HepG2 (cell line): ENCODE results near the gene FXN. TPM values are rescaled to one million over a fixed set of nuclear protein-coding genes. Genes with fewer than 3 reads are reported as not detected.

Experiments
- JDP2 ChIP-seq: sonication (generic); formaldehyde crosslinking; IDR thresholded peaks from 2 replicates; pipeline ENCODE4 v1.8.1; 2022; ENCODE audit warnings: missing genetic modification reagents, borderline replicate concordance
- KDM3A ChIP-seq: IDR thresholded peaks from 2 replicates; pipeline ENCODE4 v1.6.1; 2018; ENCODE audit warnings: low read depth, missing compliant biosample characterization
- MAFF ChIP-seq: IDR thresholded peaks from 2 replicates; pipeline ENCODE4 v1.6.1; 2011; ENCODE audit warnings: low read depth, low read length, improper control_type of control experiment
- SALL1 ChIP-seq: sonication (generic); formaldehyde crosslinking; IDR thresholded peaks from 2 replicates; pipeline ENCODE4 v1.8.0; 2022; ENCODE audit warnings: mild to moderate bottlenecking, missing genetic modification reagents
- TBX2 ChIP-seq: sonication (generic); formaldehyde crosslinking; IDR thresholded peaks from 2 replicates; pipeline ENCODE4 v1.5.0; 2020; ENCODE audit warnings: missing genetic modification reagents, mild to moderate bottlenecking, borderline replicate concordance
- TCF12 ChIP-seq, 2 experiments: fragments of 450-650 bp in 1 of 2; sonication (generic) in 1 of 2; formaldehyde crosslinking in 1 of 2; IDR thresholded peaks; 2 replicates each; pipeline versions ENCODE4 v1.6.1 to v1.8.0; 2017 to 2022; ENCODE audit warnings: antibody characterized with exemption in 1 of 2, mild to moderate bottlenecking in 1 of 2, missing genetic modification reagents in 1 of 2, moderate library complexity in 1 of 2
- ZKSCAN8 ChIP-seq: IDR thresholded peaks from 2 replicates; pipeline ENCODE4 v1.6.1; 2016; ENCODE audit warnings: borderline replicate concordance, missing genetic modification reagents, missing compliant biosample characterization
- ZNF101 ChIP-seq: sonication (generic); formaldehyde crosslinking; IDR thresholded peaks from 2 replicates; pipeline ENCODE4 v1.4.0; 2020; ENCODE audit warnings: mild to moderate bottlenecking, low read depth, missing genetic modification reagents, borderline replicate concordance
- ZNF747 ChIP-seq: sonication (generic); formaldehyde crosslinking; IDR thresholded peaks from 2 replicates; pipeline ENCODE4 v1.8.1; 2023; ENCODE audit warnings: missing genetic modification reagents, mild to moderate bottlenecking, borderline replicate concordance
- polyA plus RNA-seq, 8 experiments: library from polyadenylated mRNA; depleted of rRNA in 3 of 8; stranded (reverse) in 7 of 8; unstranded in 1 of 8; fragments of >200 nt; fragmentation: Illumina TruSeq in 4 of 8; extraction: Trizol in 4 of 8; gene quantifications; 2 replicates each; pipeline versions ENCODE4 v1.2.1 to v1.2.3, GENCODE V29; 2011 to 2016; ENCODE audit warnings: low read depth in 4 of 8, missing spikeins in 1 of 8, mixed read lengths in 1 of 8; ENCODE audit not compliant: insufficient read depth in 1 of 8
- total RNA-seq, 5 experiments: library from RNA; depleted of rRNA; stranded (reverse); fragments of >200 nt; fragmentation: Illumina TruSeq; extraction: Trizol; gene quantifications; 2 replicates each; pipeline ENCODE4 v1.2.3, GENCODE V29; 2016; ENCODE audit warnings: low read depth in 1 of 5
- TF ChIP-seq, protein P1 (sequence below): IDR thresholded peaks from 2 replicates; pipeline ENCODE4 v1.6.1; 2016; ENCODE audit warnings: low read depth, borderline replicate concordance
- TF ChIP-seq, protein P2 (sequence below): IDR thresholded peaks from 2 replicates; pipeline ENCODE4 v1.6.1; 2016
- TF ChIP-seq, protein P3 (sequence below), 2 experiments: IDR thresholded peaks; 2 replicates each; pipeline ENCODE4 v1.6.1; 2011 to 2012; ENCODE audit warnings: low read length in 2 of 2, borderline replicate concordance in 1 of 2, low read depth in 1 of 2, mild to moderate bottlenecking in 1 of 2, moderate library complexity in 1 of 2
- TF ChIP-seq, protein P4 (sequence below), 2 experiments: sonication (generic) in 1 of 2; formaldehyde crosslinking in 1 of 2; IDR thresholded peaks; 2 replicates each; pipeline versions ENCODE4 v1.4.0 to v1.6.1; 2016 to 2020; ENCODE audit warnings: borderline replicate concordance in 1 of 2, low read depth in 1 of 2, mild to moderate bottlenecking in 1 of 2, missing genetic modification reagents in 1 of 2
- TF ChIP-seq, protein P5 (sequence below): sonication (generic); formaldehyde crosslinking; IDR thresholded peaks from 2 replicates; pipeline ENCODE4 v1.5.1; 2020; ENCODE audit warnings: mild to moderate bottlenecking, moderate library complexity, missing genetic modification reagents

The FXN gene
- total and polyA plus RNA-seq, 2 of the 13 experiments (the other 11 are each of a cell fraction or from before 2014, with no cell fraction given) = 24.1 to 26.0 TPM

DNA sequence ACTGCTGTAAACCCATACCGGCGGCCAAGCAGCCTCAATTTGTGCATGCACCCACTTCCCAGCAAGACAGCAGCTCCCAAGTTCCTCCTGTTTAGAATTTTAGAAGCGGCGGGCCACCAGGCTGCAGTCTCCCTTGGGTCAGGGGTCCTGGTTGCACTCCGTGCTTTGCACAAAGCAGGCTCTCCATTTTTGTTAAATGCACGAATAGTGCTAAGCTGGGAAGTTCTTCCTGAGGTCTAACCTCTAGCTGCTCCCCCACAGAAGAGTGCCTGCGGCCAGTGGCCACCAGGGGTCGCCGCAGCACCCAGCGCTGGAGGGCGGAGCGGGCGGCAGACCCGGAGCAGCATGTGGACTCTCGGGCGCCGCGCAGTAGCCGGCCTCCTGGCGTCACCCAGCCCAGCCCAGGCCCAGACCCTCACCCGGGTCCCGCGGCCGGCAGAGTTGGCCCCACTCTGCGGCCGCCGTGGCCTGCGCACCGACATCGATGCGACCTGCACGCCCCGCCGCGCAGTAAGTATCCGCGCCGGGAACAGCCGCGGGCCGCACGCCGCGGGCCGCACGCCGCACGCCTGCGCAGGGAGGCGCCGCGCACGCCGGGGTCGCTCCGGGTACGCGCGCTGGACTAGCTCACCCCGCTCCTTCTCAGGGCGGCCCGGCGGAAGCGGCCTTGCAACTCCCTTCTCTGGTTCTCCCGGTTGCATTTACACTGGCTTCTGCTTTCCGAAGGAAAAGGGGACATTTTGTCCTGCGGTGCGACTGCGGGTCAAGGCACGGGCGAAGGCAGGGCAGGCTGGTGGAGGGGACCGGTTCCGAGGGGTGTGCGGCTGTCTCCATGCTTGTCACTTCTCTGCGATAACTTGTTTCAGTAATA lies at the start of gene FXN (continued):
- TF ChIP-seq, protein P1, sequence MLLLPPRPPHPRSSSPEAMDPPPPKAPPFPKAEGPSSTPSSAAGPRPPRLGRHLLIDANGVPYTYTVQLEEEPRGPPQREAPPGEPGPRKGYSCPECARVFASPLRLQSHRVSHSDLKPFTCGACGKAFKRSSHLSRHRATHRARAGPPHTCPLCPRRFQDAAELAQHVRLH (CRISPR knock-in tag) = peak; percentile 85
- TF ChIP-seq, protein P2, sequence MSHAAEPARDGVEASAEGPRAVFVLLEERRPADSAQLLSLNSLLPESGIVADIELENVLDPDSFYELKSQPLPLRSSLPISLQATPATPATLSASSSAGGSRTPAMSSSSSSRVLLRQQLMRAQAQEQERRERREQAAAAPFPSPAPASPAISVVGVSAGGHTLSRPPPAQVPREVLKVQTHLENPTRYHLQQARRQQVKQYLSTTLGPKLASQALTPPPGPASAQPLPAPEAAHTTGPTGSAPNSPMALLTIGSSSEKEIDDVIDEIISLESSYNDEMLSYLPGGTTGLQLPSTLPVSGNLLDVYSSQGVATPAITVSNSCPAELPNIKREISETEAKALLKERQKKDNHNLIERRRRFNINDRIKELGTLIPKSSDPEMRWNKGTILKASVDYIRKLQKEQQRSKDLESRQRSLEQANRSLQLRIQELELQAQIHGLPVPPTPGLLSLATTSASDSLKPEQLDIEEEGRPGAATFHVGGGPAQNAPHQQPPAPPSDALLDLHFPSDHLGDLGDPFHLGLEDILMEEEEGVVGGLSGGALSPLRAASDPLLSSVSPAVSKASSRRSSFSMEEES = peak; percentile 11; the same call in 1 of the 2 replicates
- TF ChIP-seq TBX2 (0 out of 2 replicates have a peak, but pooled peaks have one; percentile 26), KDM3A (CRISPR knock-in tag) (peak; percentile 66; the same call in 1 of the 2 replicates), SALL1 (CRISPR knock-in tag) (peak; percentile 79), ZKSCAN8 (CRISPR knock-in tag) (peak; percentile 30), TCF12 (IDR thresholded peaks at IDR 0.05) (no peak), TCF12 (CRISPR knock-in tag; IDR thresholded peaks at IDR 0.05) (peak; percentile 54; the same call in 1 of the 2 replicates), ZNF101 (CRISPR knock-in tag) (0 out of 2 replicates have a peak, but pooled peaks have one; percentile 34), MAFF (no peak), ZNF747 (CRISPR knock-in tag) (0 out of 2 replicates have a peak, but pooled peaks have one; percentile 54), JDP2 (peak; percentile 37; the same call in 1 of the 2 replicates)
- TF ChIP-seq, protein P3, sequence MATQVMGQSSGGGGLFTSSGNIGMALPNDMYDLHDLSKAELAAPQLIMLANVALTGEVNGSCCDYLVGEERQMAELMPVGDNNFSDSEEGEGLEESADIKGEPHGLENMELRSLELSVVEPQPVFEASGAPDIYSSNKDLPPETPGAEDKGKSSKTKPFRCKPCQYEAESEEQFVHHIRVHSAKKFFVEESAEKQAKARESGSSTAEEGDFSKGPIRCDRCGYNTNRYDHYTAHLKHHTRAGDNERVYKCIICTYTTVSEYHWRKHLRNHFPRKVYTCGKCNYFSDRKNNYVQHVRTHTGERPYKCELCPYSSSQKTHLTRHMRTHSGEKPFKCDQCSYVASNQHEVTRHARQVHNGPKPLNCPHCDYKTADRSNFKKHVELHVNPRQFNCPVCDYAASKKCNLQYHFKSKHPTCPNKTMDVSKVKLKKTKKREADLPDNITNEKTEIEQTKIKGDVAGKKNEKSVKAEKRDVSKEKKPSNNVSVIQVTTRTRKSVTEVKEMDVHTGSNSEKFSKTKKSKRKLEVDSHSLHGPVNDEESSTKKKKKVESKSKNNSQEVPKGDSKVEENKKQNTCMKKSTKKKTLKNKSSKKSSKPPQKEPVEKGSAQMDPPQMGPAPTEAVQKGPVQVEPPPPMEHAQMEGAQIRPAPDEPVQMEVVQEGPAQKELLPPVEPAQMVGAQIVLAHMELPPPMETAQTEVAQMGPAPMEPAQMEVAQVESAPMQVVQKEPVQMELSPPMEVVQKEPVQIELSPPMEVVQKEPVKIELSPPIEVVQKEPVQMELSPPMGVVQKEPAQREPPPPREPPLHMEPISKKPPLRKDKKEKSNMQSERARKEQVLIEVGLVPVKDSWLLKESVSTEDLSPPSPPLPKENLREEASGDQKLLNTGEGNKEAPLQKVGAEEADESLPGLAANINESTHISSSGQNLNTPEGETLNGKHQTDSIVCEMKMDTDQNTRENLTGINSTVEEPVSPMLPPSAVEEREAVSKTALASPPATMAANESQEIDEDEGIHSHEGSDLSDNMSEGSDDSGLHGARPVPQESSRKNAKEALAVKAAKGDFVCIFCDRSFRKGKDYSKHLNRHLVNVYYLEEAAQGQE (IDR thresholded peaks at IDR 0.05; ENCODE audit: borderline replicate concordance in 1 of 2, low read depth in 1 of 2, low read length in 2 of 2) = peak in 1 of 2 experiments; percentile 33; a peak in 1 of 4 replicates
- TF ChIP-seq, protein P4, sequence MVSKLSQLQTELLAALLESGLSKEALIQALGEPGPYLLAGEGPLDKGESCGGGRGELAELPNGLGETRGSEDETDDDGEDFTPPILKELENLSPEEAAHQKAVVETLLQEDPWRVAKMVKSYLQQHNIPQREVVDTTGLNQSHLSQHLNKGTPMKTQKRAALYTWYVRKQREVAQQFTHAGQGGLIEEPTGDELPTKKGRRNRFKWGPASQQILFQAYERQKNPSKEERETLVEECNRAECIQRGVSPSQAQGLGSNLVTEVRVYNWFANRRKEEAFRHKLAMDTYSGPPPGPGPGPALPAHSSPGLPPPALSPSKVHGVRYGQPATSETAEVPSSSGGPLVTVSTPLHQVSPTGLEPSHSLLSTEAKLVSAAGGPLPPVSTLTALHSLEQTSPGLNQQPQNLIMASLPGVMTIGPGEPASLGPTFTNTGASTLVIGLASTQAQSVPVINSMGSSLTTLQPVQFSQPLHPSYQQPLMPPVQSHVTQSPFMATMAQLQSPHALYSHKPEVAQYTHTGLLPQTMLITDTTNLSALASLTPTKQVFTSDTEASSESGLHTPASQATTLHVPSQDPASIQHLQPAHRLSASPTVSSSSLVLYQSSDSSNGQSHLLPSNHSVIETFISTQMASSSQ (IDR thresholded peaks at IDR 0.05; ENCODE audit: low read depth) = no peak
- TF ChIP-seq, protein P4 (CRISPR knock-in tag; IDR thresholded peaks at IDR 0.05; ENCODE audit: borderline replicate concordance) = peak; percentile 17; the same call in 1 of the 2 replicates
- TF ChIP-seq, protein P5, sequence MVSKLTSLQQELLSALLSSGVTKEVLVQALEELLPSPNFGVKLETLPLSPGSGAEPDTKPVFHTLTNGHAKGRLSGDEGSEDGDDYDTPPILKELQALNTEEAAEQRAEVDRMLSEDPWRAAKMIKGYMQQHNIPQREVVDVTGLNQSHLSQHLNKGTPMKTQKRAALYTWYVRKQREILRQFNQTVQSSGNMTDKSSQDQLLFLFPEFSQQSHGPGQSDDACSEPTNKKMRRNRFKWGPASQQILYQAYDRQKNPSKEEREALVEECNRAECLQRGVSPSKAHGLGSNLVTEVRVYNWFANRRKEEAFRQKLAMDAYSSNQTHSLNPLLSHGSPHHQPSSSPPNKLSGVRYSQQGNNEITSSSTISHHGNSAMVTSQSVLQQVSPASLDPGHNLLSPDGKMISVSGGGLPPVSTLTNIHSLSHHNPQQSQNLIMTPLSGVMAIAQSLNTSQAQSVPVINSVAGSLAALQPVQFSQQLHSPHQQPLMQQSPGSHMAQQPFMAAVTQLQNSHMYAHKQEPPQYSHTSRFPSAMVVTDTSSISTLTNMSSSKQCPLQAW (CRISPR knock-in tag) = 0 out of 2 replicates have a peak, but pooled peaks have one; percentile 35
